ENCODE measurements around the gene AOX1.

AOX1 gene

DNA sequence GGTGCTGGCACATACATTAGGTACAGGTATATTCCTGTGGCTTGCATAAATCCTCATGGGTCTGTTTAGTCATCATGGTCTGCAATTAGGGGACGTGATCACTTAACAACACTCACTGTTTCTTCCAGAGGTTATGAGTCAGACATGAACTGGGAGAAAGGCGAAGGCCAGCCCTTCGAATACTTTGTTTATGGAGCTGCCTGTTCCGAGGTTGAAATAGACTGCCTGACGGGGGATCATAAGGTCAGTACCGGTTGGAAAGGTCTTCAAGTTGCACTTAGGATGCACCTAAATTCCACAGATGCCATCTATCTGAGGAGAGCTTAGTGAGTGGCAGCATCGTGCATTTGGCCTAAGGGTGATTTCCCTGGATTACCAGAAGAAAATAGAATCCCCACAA lies 76.9 kb downstream of the AOX1 start:
- no peak for DNase-seq (ENCODE audit: extremely low spot score)
- no peak for TF ChIP-seq FOXK2 (IDR thresholded peaks at IDR 0.05)
- no peak for TF ChIP-seq ELF4 (IDR thresholded peaks at IDR 0.05)
- TF ChIP-seq L3MBTL2 (conservative IDR thresholded peaks at IDR 0.05): no peak
- TF ChIP-seq SUZ12 (IDR thresholded peaks at IDR 0.05): no peak
- TF ChIP-seq TARDBP (IDR thresholded peaks at IDR 0.05): no peak
- TF ChIP-seq FOXM1 (IDR thresholded peaks at IDR 0.05; ENCODE audit: borderline replicate concordance): no peak
- no peak for TF ChIP-seq LEF1 (IDR thresholded peaks at IDR 0.05; ENCODE audit: borderline replicate concordance)
- TF ChIP-seq BHLHE40 (IDR thresholded peaks at IDR 0.05; ENCODE audit: borderline replicate concordance): no peak
- TF ChIP-seq ZNF384 (IDR thresholded peaks at IDR 0.05): no peak
- no peak for TF ChIP-seq FOXA1 (IDR thresholded peaks at IDR 0.05)
- CTCF ChIA-PET: interaction anchor here (1.0 kb wide), 1 partner anchor 10 kb away, joined by 3 read pairs; no protein-coding TSS in a partner anchor
- POLR2A ChIA-PET: no interaction called here

DNA sequence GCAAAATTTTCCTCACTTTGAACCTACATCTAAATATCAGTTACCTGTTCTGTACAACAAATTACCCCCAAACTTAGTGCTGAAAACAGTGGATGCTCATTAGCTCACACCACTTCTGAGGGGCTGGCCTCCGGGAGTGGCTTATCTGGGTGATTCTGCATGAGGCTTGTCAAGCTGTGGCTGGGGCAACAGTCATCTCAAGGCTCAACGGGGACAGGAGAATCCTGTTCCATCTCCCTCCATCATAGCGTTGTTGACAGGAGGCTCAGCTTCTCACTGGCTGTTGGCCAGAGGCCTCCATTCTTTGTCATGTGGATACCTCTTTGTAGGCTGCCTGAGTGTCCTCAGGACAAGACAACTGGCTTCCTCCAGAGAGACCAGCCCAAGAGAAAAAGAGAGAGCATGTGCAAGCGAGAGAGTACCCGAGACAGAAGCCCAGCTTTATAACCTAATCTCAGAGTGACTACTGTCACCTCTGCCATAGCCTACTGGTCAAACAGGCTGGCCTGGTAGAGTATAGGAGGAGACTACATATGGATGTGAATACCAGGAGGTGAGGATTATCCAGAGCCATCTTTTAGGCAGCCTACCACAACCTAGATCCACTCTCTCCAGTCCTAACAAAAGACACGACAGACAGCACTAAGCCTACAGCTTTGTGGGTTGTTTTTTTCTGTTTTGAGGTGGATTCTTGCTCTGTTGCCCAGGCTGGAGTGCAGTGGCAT lies 79.1 kb downstream of the AOX1 start:
- POLR2A ChIA-PET: no interaction called here
- CTCF ChIA-PET: no interaction called here
- TF ChIP-seq L3MBTL2 (conservative IDR thresholded peaks at IDR 0.05) (no peak), FOXK2 (IDR thresholded peaks at IDR 0.05) (no peak), ZNF384 (IDR thresholded peaks at IDR 0.05) (no peak), HDGF (IDR thresholded peaks at IDR 0.05; ENCODE audit: borderline replicate concordance) (no peak), FOXA1 (IDR thresholded peaks at IDR 0.05) (no peak), CTBP1 (IDR thresholded peaks at IDR 0.05; ENCODE audit: borderline replicate concordance) (no peak), ARNT (IDR thresholded peaks at IDR 0.05) (no peak), NFRKB (IDR thresholded peaks at IDR 0.05) (no peak)
- TF ChIP-seq, protein P1, sequence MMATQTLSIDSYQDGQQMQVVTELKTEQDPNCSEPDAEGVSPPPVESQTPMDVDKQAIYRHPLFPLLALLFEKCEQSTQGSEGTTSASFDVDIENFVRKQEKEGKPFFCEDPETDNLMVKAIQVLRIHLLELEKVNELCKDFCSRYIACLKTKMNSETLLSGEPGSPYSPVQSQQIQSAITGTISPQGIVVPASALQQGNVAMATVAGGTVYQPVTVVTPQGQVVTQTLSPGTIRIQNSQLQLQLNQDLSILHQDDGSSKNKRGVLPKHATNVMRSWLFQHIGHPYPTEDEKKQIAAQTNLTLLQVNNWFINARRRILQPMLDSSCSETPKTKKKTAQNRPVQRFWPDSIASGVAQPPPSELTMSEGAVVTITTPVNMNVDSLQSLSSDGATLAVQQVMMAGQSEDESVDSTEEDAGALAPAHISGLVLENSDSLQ (IDR thresholded peaks at IDR 0.05): no peak
- no peak for DNase-seq (ENCODE audit: extremely low spot score)

GRCh38 chr2:200665626-200666453 lies 80.0 kb downstream of the AOX1 start:
- DNase-seq (ENCODE audit: extremely low spot score): no peak
- ChIA-PET POLR2A (no interaction called here), CTCF (interaction anchor here (0.8 kb wide), 1 partner anchor 196 kb away, joined by 3 read pairs; no protein-coding TSS in a partner anchor)
- TF ChIP-seq ZNF384 (IDR thresholded peaks at IDR 0.05) (no peak), SUZ12 (IDR thresholded peaks at IDR 0.05) (no peak), ELF4 (IDR thresholded peaks at IDR 0.05) (no peak), SP1 (IDR thresholded peaks at IDR 0.05) (no peak), BHLHE40 (IDR thresholded peaks at IDR 0.05; ENCODE audit: borderline replicate concordance) (no peak), CTBP1 (IDR thresholded peaks at IDR 0.05; ENCODE audit: borderline replicate concordance) (no peak), FOXM1 (IDR thresholded peaks at IDR 0.05; ENCODE audit: borderline replicate concordance) (no peak), NFRKB (IDR thresholded peaks at IDR 0.05) (no peak), HDGF (IDR thresholded peaks at IDR 0.05; ENCODE audit: borderline replicate concordance) (no peak), FOXA1 (IDR thresholded peaks at IDR 0.05) (no peak)
- TF ChIP-seq, protein P1 (IDR thresholded peaks at IDR 0.05): no peak

DNA sequence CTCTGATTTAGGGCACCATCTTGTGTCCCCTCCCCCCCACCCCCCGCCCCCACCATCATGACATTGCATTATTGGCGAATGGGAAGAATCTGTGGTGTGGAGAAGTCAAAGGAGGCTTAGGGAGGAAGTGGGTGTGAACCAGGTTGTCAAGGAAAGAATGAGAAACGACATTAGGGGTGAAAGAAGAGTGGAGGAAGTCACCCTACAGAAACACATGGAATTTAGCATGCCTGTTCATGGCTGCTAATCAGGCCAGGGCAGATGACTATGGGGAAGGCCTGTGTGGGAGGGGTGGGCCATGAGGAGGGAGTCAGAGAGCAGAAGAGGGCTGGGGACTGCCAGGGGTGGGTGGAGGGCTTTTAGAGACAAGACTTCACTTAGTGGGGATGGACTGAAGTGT lies 81.6 kb downstream of the AOX1 start:
- CTCF ChIA-PET: no interaction called here
- no peak for DNase-seq (ENCODE audit: extremely low spot score)
- POLR2A ChIA-PET: no interaction called here
- TF ChIP-seq LEF1 (IDR thresholded peaks at IDR 0.05; ENCODE audit: borderline replicate concordance) (no peak), HDGF (IDR thresholded peaks at IDR 0.05; ENCODE audit: borderline replicate concordance) (no peak), ARNT (IDR thresholded peaks at IDR 0.05) (no peak), SUZ12 (IDR thresholded peaks at IDR 0.05) (no peak), TARDBP (IDR thresholded peaks at IDR 0.05) (no peak), L3MBTL2 (conservative IDR thresholded peaks at IDR 0.05) (no peak), SP1 (IDR thresholded peaks at IDR 0.05) (no peak), BHLHE40 (IDR thresholded peaks at IDR 0.05; ENCODE audit: borderline replicate concordance) (no peak), ZNF384 (IDR thresholded peaks at IDR 0.05) (no peak), ELF4 (IDR thresholded peaks at IDR 0.05) (no peak), FOXK2 (IDR thresholded peaks at IDR 0.05) (no peak), CTBP1 (IDR thresholded peaks at IDR 0.05; ENCODE audit: borderline replicate concordance) (no peak), FOXA1 (IDR thresholded peaks at IDR 0.05) (no peak), NFRKB (IDR thresholded peaks at IDR 0.05) (no peak), FOXM1 (IDR thresholded peaks at IDR 0.05; ENCODE audit: borderline replicate concordance) (no peak)
- TF ChIP-seq, protein P1 (IDR thresholded peaks at IDR 0.05): no peak

DNA sequence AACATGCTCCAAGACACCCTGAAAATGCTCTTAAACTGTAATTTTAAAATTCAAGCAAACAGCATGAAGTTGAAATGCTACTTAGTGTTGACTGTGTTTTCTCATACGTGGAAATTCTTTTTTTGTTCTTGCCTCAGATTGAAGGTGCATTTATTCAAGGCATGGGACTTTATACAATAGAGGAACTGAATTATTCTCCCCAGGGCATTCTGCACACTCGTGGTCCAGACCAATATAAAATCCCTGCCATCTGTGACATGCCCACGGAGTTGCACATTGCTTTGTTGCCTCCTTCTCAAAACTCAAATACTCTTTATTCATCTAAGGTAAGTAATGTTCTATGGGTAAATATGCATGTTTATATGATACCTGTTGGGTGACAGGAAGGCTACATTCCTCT lies 82.7 kb downstream of the AOX1 start:
- POLR2A ChIA-PET: no interaction called here
- CTCF ChIA-PET: interaction anchor here (0.7 kb wide), 1 partner anchor 45 kb away, joined by 3 read pairs; no protein-coding TSS in a partner anchor
- TF ChIP-seq NFRKB (IDR thresholded peaks at IDR 0.05): no peak
- TF ChIP-seq LEF1 (IDR thresholded peaks at IDR 0.05; ENCODE audit: borderline replicate concordance): no peak
- TF ChIP-seq CTBP1 (IDR thresholded peaks at IDR 0.05; ENCODE audit: borderline replicate concordance): no peak
- no peak for TF ChIP-seq FOXM1 (IDR thresholded peaks at IDR 0.05; ENCODE audit: borderline replicate concordance)
- TF ChIP-seq SUZ12 (IDR thresholded peaks at IDR 0.05): no peak
- TF ChIP-seq L3MBTL2 (conservative IDR thresholded peaks at IDR 0.05): no peak
- TF ChIP-seq, protein P1 (IDR thresholded peaks at IDR 0.05): no peak
- no peak for TF ChIP-seq HDGF (IDR thresholded peaks at IDR 0.05; ENCODE audit: borderline replicate concordance)
- no peak for TF ChIP-seq FOXA1 (IDR thresholded peaks at IDR 0.05)
- TF ChIP-seq BHLHE40 (IDR thresholded peaks at IDR 0.05; ENCODE audit: borderline replicate concordance): no peak
- TF ChIP-seq FOXK2 (IDR thresholded peaks at IDR 0.05): no peak
- TF ChIP-seq ZNF384 (IDR thresholded peaks at IDR 0.05): no peak
- no peak for TF ChIP-seq ARNT (IDR thresholded peaks at IDR 0.05)
- TF ChIP-seq ELF4 (IDR thresholded peaks at IDR 0.05): no peak
- TF ChIP-seq SP1 (IDR thresholded peaks at IDR 0.05): no peak
- no peak for TF ChIP-seq TARDBP (IDR thresholded peaks at IDR 0.05)
- DNase-seq (ENCODE audit: extremely low spot score): no peak
